Tibial artery (tissue), 4 donors: ENCODE data around the gene BANF2.

Experiments
- DNase-seq, 2 donors: peaks; one replicate each; pipeline ENCODE4 v3.0.0-alpha.2; 2019
- H3K27ac ChIP-seq, 2 donors: fragments of 200-600 bp; sonication (generic) in 1 of 2; 1 replicate in 1 of 2; 2 replicates in 1 of 2; pipeline ENCODE4 v1.5.1; 2018 to 2019; ENCODE audit warnings: mild to moderate bottlenecking in 1 of 2
- H3K27me3 ChIP-seq, 2 donors: fragments of 200-600 bp; sonication (generic) in 1 of 2; one replicate each; pipeline versions ENCODE4 v1.5.1 to v1.6.0; 2016 to 2019
- H3K36me3 ChIP-seq, 3 donors: fragments of 200-600 bp; sonication (generic) in 2 of 3; one replicate each; pipeline ENCODE4 v1.5.1; 2016 to 2019; ENCODE audit warnings: mild to moderate bottlenecking in 2 of 3
- H3K4me1 ChIP-seq, 4 donors: fragments of 200-600 bp; sonication (generic) in 2 of 4; 1 replicate in 3 of 4; 2 replicates in 1 of 4; pipeline ENCODE4 v1.5.1; 2016 to 2019
- H3K4me3 ChIP-seq, 2 donors: fragments of 200-600 bp; sonication (generic) in 1 of 2; 1 replicate in 1 of 2; 2 replicates in 1 of 2; pipeline ENCODE4 v1.5.1; 2018 to 2019; ENCODE audit warnings: mild to moderate bottlenecking in 2 of 2
- H3K9me3 ChIP-seq, 3 donors: fragments of 200-600 bp; sonication (generic) in 1 of 3; one replicate each; pipeline ENCODE4 v1.5.1; 2016 to 2019
- intact Hi-C: fragments of 100-400 bp; cut with DNase I; formaldehyde crosslinking; loops from one replicate; pipeline ENCODE4 v1.15.0; 2023; ENCODE audit warnings: low total_unique reads
- TF ChIP-seq, protein P1 (sequence below), 2 experiments: fragments of 200-600 bp in 1 of 2; fragments of 450-650 bp in 1 of 2; IDR thresholded peaks; one replicate each; pipeline ENCODE4 v1.5.1; 2017 to 2019; ENCODE audit warnings: antibody characterized with exemption in 2 of 2, mild to moderate bottlenecking in 1 of 2, moderate library complexity in 1 of 2

BANF2 gene

DNA sequence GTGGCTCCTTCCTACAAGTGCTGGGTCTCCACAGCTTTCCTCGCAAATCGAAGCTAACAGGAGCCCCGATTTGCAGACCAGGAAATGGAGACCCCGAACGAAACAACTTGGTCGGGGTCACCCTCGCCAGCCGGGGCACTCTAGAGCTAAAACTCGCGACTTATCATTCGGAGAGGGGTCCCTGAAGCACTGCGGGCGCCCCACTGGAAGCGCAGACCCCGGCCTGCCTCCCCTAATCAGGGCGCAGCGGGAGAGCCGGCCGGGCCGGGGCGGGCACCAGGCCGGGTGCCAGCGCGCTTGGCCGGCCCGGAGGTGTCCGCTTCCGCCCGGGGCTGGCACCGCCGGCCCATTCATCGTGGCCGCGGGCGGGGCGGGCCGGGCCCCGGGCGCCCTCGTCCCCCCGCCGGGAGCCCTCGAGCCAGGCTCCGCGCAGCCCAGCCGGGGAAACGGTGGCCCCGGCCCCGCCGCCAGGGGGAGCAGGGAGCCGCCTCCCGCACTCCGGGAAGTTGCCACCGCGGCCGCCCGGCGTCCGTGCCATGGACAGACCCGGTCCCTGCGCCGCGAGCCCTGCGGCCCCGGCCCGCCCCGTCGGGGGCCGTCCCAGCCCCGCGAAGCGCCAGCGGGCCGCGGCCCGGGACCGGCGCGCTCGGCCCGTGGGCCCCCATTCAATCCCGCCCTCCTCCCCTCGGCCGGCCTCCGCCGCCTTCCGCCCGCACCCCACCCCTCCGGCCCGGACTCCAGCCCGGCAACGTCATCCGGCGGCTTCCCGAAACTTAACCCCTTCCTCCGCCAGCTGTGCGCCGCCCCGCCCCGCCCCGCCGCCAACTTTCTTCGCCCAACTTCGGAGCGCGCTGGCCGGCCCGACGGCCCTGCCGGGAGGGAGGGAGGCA, 18.7 kb upstream of the BANF2 start:
- H3K4me3 ChIP-seq = peak overlapping the region; percentile 79 to 90
- H3K4me1 ChIP-seq = peaks cover 0 to 30% (median 16%) of the 10 kb centered on the region in 4 donors
- peaks cover 0 to 15% (median 0%) of the 10 kb centered on the region in 3 donors for H3K36me3 ChIP-seq
- TF ChIP-seq, protein P1, sequence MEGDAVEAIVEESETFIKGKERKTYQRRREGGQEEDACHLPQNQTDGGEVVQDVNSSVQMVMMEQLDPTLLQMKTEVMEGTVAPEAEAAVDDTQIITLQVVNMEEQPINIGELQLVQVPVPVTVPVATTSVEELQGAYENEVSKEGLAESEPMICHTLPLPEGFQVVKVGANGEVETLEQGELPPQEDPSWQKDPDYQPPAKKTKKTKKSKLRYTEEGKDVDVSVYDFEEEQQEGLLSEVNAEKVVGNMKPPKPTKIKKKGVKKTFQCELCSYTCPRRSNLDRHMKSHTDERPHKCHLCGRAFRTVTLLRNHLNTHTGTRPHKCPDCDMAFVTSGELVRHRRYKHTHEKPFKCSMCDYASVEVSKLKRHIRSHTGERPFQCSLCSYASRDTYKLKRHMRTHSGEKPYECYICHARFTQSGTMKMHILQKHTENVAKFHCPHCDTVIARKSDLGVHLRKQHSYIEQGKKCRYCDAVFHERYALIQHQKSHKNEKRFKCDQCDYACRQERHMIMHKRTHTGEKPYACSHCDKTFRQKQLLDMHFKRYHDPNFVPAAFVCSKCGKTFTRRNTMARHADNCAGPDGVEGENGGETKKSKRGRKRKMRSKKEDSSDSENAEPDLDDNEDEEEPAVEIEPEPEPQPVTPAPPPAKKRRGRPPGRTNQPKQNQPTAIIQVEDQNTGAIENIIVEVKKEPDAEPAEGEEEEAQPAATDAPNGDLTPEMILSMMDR (IDR thresholded peaks at IDR 0.05) = peak; percentile 44 to 96
- peak; percentile 72 to 90 for DNase-seq
- intact Hi-C loops = loop anchor here (5.0 to 10.0 kb wide), 2 partner anchors 114 to 216 kb away; no protein-coding TSS in a partner anchor
- H3K9me3 ChIP-seq = no peaks in the 10 kb centered on the region
- H3K27me3 ChIP-seq = peaks cover 0 to 6% of the 10 kb centered on the region in 2 donors
- H3K27ac ChIP-seq = peak overlapping the region; percentile 82 to 87

GRCh38 chr20:17681726-17682102, 18.1 kb upstream of the BANF2 start:
- Histone ChIP-seq H3K9me3 (no peaks in the 10 kb centered on the region), H3K27me3 (peaks cover 0 to 6% of the 10 kb centered on the region in 2 donors), H3K4me1 (peaks cover 0 to 24% (median 13%) of the 10 kb centered on the region in 4 donors), H3K4me3 (peak overlapping the region; percentile 79 to 90), H3K27ac (peak overlapping the region; percentile 82 to 87), H3K36me3 (peaks cover 0 to 15% (median 0%) of the 10 kb centered on the region in 3 donors)
- DNase-seq = no peak
- TF ChIP-seq, protein P1 (IDR thresholded peaks at IDR 0.05) = peak in 1 of 2 experiments; percentile 7
- intact Hi-C loops = loop anchor here (5.0 to 10.0 kb wide), 2 partner anchors 113 to 216 kb away; no protein-coding TSS in a partner anchor

DNA sequence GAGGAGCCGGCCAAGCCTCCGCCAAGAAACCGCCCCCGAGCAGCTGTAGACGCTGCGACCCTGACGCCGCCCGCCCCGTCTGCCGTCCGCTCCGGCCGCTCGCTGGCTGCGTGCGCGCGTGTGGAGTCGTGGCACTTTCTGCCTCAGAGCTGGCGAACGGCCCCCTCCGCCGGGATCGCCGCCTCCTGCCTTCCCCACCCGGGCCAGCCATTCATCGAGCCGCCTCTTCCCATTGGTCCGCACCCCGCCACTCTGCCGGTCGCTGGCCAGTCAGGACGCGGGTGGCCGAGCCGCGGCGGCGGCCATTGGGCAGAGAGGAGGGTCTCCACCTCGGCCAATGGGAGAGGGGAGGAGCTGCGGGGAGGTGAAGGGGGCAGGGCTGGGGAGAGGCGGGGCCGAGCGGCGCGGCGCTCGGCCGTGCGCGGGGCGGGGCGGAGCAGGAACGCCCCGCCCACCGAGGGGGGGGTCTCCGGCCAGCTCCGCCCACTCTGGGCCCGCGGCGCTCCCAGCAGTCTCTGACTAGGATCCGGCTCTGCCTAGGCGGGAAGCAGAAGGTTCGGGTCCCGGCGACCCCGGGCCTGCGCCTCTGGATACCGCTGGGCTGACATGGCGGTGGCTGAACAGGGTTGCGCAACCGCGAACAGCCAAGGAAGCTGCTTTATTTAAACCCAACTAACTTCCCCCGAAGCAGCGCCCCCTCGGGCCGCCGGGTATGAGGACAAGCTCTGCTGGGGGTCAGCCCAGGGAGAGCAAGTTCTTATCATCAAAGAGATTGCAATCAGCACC, 17.5 kb upstream of the BANF2 start, which contains the start of gene RRBP1:
Gene RRBP1, minus strand, starts transcription at position 140 of the 786 bp plus-strand sequence. CDS start 21,735 bp downstream, outside the sequence.
- intact Hi-C loops = loop anchor here (5.0 to 10.0 kb wide), 2 partner anchors 113 to 215 kb away; no protein-coding TSS in a partner anchor
- Histone ChIP-seq H3K4me1 (peaks cover 0 to 18% (median 12%) of the 10 kb centered on the region in 4 donors), H3K36me3 (peaks cover 0 to 12% (median 0%) of the 10 kb centered on the region in 3 donors), H3K27me3 (peaks cover 0 to 6% of the 10 kb centered on the region in 2 donors), H3K9me3 (no peaks in the 10 kb centered on the region), H3K27ac (peak within 1 kb of the TSS; percentile 82 to 87), H3K4me3 (peak within 1 kb of the TSS; percentile 79 to 90)
- peak; percentile 98 to 99 for DNase-seq
- TF ChIP-seq, protein P1 (IDR thresholded peaks at IDR 0.05) = peak; percentile 58 to 64

DNA sequence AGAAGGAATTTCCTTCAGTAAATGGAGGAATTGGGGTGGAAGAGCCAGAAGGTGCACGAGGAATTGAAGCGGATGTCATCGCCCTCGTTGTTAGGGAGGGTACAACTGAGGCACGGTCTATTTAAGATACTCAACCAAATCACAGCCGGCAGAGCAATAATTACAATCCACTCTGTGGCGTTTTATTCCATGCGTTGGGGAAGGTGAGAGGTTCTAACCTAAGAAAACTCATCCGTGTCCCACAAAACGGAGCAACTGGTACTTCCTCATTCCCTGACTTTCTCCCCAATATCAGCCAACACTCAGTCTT, 16.9 kb upstream of the BANF2 start:
- TF ChIP-seq, protein P1 (IDR thresholded peaks at IDR 0.05) = no peak
- intact Hi-C loops = loop anchor here (5.0 to 10.0 kb wide), 2 partner anchors 112 to 214 kb away; no protein-coding TSS in a partner anchor
- H3K27me3 ChIP-seq = peaks cover 0 to 6% of the 10 kb centered on the region in 2 donors
- H3K4me3 ChIP-seq = peak overlapping the region; percentile 79 to 90
- peaks cover 0 to 7% (median 0%) of the 10 kb centered on the region in 3 donors for H3K36me3 ChIP-seq
- no peak for DNase-seq
- peaks cover 0 to 18% (median 12%) of the 10 kb centered on the region in 4 donors for H3K4me1 ChIP-seq
- peak overlapping the region; percentile 51 to 67 for H3K27ac ChIP-seq
- H3K9me3 ChIP-seq = no peaks in the 10 kb centered on the region
